ENCODE data around the gene EPHA7. TPM values are rescaled to one million over a fixed set of nuclear protein-coding genes. Genes with fewer than 3 reads are reported as not detected.
A peak's percentile ranks its signal among the peaks of the same experiment; 100 is the strongest.

The EPHA7 gene
- not detected in 2 replicates for total RNA-seq (2014; rRNA removed; shearing (Covaris generic); ENCODE audit: low replicate concordance)

DNA sequence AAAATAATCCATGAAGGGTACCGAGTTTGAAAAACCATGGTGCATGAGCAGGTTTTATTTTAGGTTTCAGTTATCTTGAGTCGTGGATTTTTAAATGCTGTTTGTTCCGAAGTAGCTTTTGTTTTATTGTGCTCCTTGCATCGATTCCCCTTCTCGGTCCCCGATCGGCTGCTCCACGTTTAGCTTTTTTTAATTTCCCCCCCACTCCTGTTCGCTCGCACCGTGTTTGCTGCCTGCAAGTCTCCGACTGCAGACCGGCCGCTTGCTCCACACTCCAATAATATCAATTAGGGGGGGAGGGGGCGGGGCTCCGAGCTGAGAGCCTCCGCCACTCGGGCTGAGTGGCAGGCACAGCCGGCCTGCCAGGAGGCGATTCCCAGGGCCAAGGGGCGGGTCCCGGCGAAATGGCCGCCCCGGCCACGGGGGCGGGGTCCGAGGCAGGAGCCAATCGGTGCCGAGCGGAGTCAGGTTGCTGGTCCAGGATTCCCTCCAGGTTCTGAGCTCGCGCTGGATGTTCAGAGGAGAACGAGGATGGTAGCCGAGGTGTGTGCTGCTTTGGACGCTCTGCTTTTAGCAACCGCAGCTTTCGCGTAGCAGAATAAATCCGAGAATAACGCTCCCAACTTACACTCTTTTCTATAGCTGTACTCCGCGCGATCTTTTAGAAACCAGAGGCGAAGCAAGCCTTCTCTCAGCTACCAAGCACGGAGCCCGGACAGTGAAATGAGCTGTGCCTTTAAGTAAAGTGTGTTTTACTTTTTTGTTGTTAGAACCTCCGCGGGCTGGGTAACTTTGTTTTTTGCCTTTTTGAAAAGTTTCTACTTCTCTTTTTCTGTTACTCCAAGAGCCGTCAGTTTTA lies at the start of gene EPHA7:
Gene EPHA7, minus strand, starts transcription at position 256 of the 859 bp plus-strand sequence. Its CDS starts 218 bp downstream, at position 38.
- DNase-seq (ENCODE audit: low read depth), result peak; percentile 93
- in situ Hi-C loops (cut with HindIII; ENCODE audit: low pct_unique_long_range_greater_than_20kb, low sequenced_read_pairs), result no loop called here

GRCh38 chr6:93468291-93468690 lies 48.9 kb upstream of the EPHA7 start:
- in situ Hi-C loops (cut with HindIII; ENCODE audit: low pct_unique_long_range_greater_than_20kb, low sequenced_read_pairs), result no loop called here
- no peak for DNase-seq (ENCODE audit: low read depth)

- in situ Hi-C loops (cut with HindIII; ENCODE audit: low pct_unique_long_range_greater_than_20kb, low sequenced_read_pairs), result no loop called here
- no peak for DNase-seq (ENCODE audit: low read depth)
Measured at GRCh38 chr6:93454533-93454932, 35.2 kb upstream of the EPHA7 start.

GRCh38 chr6:93453956-93454355 lies 34.6 kb upstream of the EPHA7 start:
- no peak for DNase-seq (ENCODE audit: low read depth)
- in situ Hi-C loops (cut with HindIII; ENCODE audit: low pct_unique_long_range_greater_than_20kb, low sequenced_read_pairs), result no loop called here

DNA sequence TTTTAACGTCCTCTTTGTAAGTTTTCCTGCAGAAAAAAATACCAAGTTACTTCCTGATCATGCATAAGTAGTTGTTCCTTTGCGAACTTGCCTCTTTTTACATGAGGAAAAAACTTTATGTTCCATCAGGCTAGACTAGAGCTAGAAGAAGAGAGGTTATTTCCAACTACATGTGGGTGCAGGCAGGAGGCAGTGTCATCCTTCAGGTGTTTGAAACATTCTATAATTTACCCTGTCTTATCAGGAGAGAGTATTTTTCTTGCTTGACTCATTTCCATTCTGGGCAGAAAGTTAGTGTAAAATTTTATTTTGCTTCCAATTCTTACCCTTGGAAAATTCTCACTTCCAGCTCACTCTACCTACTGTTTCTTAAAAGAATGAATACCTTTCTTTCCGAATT lies 28.5 kb upstream of the EPHA7 start:
- in situ Hi-C loops (cut with HindIII; ENCODE audit: low pct_unique_long_range_greater_than_20kb, low sequenced_read_pairs), result no loop called here
- DNase-seq (ENCODE audit: low read depth), result no peak

DNA sequence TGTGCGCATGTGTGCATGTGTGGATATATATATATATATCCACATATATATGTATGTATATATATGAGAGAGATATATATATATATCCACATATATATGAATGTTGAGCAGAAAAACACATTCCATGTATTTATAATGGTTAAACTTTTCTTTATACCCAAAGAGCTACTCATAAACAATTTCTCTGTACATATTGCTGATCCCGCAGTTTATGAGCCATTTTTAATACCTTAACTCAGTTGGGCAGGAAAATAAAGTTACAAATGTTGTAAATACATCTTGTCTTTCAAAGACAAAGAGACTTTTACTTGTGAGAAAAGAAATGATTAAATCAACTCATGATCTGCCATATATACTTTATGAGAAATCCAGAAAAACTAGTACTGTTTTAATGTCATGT lies 18.1 kb upstream of the EPHA7 start:
- DNase-seq (ENCODE audit: low read depth), result no peak
- in situ Hi-C loops (cut with HindIII; ENCODE audit: low pct_unique_long_range_greater_than_20kb, low sequenced_read_pairs), result no loop called here

DNA sequence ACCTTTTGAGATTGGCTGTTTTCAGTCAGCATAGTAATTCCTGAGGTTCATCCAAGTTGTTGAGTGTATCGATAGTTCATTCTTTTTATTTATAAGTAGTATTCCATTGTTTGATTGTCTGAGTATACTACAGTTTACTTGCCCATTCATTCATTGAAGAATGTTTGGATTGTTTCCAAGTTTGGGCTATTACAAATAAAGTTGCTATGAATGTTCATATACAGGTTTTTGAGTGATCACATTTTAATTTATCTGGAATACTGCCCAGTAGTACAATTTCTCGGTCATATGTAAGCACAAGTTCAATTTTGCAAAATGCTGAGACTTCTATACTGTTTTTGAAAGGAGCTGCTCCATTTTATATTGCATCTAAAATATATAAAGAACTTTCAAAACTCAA lies 14.2 kb upstream of the EPHA7 start:
- no peak for DNase-seq (ENCODE audit: low read depth)
- in situ Hi-C loops (cut with HindIII; ENCODE audit: low pct_unique_long_range_greater_than_20kb, low sequenced_read_pairs), result no loop called here

DNA sequence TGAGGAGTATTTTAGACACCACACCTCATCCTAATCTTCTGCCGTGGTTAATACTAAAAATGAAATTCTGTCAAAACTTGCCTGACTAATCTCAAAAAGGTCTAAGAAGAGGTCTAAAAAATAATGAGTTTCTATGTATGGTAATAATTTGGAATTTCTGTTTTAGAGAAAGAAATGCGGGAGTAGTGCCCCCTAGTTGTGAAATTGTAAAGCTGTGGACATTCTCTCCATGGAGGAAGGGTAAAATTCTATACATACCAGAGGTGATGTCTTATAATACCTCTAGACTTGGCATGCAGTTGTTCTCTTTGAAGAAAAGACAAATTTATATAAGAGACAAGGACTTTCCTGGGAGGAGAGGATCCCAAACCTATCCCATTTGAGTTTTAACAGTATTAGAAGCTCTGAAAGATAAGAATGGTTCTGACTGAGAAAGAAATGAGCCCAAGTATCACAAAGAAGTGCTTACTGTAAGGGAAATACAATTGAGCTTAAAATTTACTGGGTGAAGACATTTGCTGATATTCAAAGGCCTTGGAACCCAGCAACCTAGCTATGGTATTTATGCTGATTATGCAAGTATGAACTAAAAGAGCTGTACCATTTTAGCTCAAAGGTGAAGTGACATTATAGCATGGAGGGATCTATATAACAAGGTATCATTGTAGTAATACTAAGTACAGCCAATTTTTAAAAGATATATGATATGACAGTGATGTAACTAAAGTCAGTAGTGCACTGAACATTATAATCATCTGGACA lies 5.1 kb upstream of the EPHA7 start:
- in situ Hi-C loops (cut with HindIII; ENCODE audit: low pct_unique_long_range_greater_than_20kb, low sequenced_read_pairs), result no loop called here
- DNase-seq (ENCODE audit: low read depth), result no peak

DNA sequence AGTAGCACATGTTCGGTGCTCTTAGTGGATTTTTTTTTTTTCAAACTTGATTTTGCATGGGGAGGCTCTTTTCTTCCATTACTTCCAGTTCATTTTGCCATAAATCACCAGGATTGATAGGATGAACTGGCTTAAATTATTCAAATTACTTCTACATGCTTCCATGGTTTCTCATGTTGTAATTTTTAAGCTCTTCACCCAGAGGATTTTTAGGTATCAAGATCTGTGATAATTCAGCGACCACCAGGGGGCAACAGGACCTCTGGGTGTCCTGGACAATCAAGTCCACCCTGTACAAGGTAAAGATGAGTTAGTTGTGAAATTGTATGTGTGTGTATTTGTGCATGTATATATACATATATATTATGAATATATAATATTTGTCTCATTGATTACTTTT lies 4.2 kb upstream of the EPHA7 start:
- DNase-seq (ENCODE audit: low read depth), result peak; percentile 20
- in situ Hi-C loops (cut with HindIII; ENCODE audit: low pct_unique_long_range_greater_than_20kb, low sequenced_read_pairs), result no loop called here

- in situ Hi-C loops (cut with HindIII; ENCODE audit: low pct_unique_long_range_greater_than_20kb, low sequenced_read_pairs), result no loop called here
Measured at GRCh38 chr6:93420163-93420795, 920 bp upstream of the EPHA7 start.

DNA sequence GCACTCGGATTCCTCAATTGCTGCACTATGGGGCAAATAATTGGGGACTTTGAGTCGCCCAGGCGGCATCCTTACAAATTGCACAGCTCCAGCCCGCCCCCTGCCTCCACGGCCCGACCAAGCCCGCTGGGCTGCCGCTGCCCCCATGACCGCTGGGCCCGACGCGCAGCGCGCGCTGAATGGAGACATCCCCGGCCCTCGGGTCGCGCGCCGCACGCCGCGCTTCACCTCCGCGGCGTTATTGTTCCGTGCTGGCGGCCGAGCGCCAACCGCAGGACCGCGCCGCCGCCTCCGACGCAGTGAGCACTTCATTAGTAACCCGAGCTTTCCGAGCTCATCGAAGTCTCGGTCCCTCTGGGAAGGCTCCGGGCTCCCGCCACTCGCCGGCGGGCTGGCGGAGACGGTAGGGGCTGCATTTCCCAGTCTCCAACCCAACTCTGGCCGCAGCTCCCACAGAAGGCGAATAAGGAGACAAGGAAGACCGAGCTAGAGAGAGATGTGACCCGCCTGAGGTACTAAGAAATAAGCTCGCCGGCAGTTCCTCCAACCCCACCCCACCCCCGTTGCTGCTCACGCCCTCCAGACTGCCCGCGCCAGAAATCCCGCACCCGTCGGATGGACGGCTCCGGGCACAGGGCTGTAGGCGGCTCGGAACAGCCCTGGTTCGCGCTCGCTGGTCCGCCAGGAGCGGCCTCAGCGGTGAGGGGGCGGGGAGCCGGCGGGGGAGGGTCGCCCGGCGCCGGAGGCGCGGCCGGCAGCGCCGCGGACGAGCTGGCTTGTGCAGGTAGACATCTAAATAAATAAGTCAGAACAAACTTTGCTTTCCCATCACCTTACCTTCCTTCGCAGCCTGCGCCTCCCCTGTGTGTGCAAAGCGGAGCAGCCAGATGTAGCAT lies 703 bp downstream of the EPHA7 start:
- peak; percentile 41 for DNase-seq (ENCODE audit: low read depth)
- in situ Hi-C loops (cut with HindIII; ENCODE audit: low pct_unique_long_range_greater_than_20kb, low sequenced_read_pairs), result no loop called here

More at GRCh38 chr6:93420163-93420795, 920 bp upstream of the EPHA7 start:
- DNase-seq (ENCODE audit: low read depth), result no peak

DNA sequence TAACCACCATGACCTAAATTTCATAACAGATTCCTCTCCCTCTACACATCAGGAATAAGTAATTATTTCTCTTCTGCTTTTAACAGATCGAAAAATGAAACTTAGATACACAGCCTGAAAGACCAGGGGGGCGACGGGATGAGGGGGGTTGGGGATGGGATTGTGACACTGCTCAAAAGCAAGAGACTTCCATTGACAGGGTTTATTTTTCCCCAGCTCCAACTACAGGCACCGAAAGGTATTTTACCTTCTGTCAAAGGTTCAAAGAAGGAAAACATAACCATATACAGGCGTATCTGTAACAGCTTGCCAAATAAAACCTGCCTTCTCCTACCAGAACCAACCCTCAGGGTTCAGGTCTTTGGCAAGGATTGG lies 1.3 kb downstream of the EPHA7 start:
- in situ Hi-C loops (cut with HindIII; ENCODE audit: low pct_unique_long_range_greater_than_20kb, low sequenced_read_pairs), result no loop called here
- no peak for DNase-seq (ENCODE audit: low read depth)

GRCh38 chr6:93417421-93418013 lies 1.8 kb downstream of the EPHA7 start:
- in situ Hi-C loops (cut with HindIII; ENCODE audit: low pct_unique_long_range_greater_than_20kb, low sequenced_read_pairs), result no loop called here
- DNase-seq (ENCODE audit: low read depth), result no peak

GRCh38 chr6:93416571-93417420 lies 2.6 kb downstream of the EPHA7 start:
- DNase-seq (ENCODE audit: low read depth), result peak; percentile 65
- in situ Hi-C loops (cut with HindIII; ENCODE audit: low pct_unique_long_range_greater_than_20kb, low sequenced_read_pairs), result no loop called here

GRCh38 chr6:93413190-93413589 lies 6.2 kb downstream of the EPHA7 start:
- no peak for DNase-seq (ENCODE audit: low read depth)
- in situ Hi-C loops (cut with HindIII; ENCODE audit: low pct_unique_long_range_greater_than_20kb, low sequenced_read_pairs), result no loop called here

DNA sequence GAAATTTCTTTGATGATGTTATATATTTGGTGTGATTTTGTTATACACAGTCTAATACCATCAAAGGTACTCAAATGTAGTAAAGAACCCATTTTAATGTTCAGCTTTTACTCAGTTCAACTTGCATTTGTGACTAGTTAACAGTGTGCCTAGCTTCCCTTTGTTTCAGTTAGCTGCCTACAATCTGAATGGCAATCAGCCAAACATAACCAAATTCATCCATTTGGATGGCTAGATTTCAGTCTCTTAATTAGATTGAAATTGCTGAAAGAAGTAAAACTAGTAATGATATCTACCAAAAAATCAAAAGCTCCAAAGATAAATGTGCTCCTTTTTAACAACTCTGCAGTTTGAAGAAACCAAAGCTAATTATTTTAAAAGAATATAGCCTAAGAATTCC lies 6.9 kb downstream of the EPHA7 start:
- no peak for DNase-seq (ENCODE audit: low read depth)
- in situ Hi-C loops (cut with HindIII; ENCODE audit: low pct_unique_long_range_greater_than_20kb, low sequenced_read_pairs), result no loop called here

GRCh38 chr6:93407186-93407585 lies 12.2 kb downstream of the EPHA7 start:
- in situ Hi-C loops (cut with HindIII; ENCODE audit: low pct_unique_long_range_greater_than_20kb, low sequenced_read_pairs), result no loop called here
- DNase-seq (ENCODE audit: low read depth), result no peak
